Vagina (tissue), 2 donors: ENCODE data around the gene TMEM212.
"Not testable (repeated sequence)": the region's sequence is repeated elsewhere in the genome, so short reads cannot be mapped to it uniquely, and the experiment has no call there.

Experiments used
- POLR2A ChIP-seq, 2 donors: fragments of 450-650 bp; IDR thresholded peaks; one replicate each; pipeline ENCODE4 v1.6.1; 2017; ENCODE audit warnings: antibody characterized with exemption in 2 of 2, mild to moderate bottlenecking in 2 of 2, moderate library complexity in 2 of 2
- POLR2AphosphoS5 ChIP-seq, 2 donors: sonication (generic); formaldehyde crosslinking; IDR thresholded peaks; one replicate each; pipeline ENCODE4 v1.9.0; 2017; ENCODE audit warnings: antibody characterized with exemption in 2 of 2, mild to moderate bottlenecking in 2 of 2, low read depth in 1 of 2; ENCODE audit not compliant: insufficient read depth in 1 of 2
- TF ChIP-seq, protein P1 (sequence below), 3 experiments: fragments of 450-650 bp in 2 of 3; fragments of 200-600 bp in 1 of 3; sonication (generic) in 1 of 3; IDR thresholded peaks; one replicate each; pipeline ENCODE4 v1.5.1; 2017 to 2019; ENCODE audit warnings: antibody characterized with exemption in 3 of 3, mild to moderate bottlenecking in 2 of 3, moderate library complexity in 2 of 3

DNA sequence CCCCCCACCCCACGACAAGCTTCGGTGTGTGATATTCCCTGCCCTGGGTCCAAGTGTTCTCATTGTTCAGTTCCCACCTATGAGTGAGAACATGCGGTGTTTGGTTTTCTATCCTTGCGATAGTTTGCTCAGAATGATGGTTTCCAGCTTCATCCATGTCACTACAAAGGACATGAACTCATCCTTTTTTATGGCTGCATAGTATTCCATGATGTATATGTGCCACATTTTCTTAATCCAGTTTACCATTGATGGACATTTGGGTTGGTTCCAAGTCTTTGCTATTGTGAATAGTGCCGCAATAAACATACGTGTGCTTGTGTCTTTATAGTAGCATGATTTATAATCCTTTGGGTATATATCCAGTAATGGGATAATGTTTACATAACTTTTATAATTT is 28.5 kb upstream of the TMEM212 start:
- not testable (repeated sequence) for TF ChIP-seq POLR2AphosphoS5 (IDR thresholded peaks at IDR 0.05; ENCODE audit: insufficient read depth in 1 of 2, low read depth in 1 of 2); POLR2A (IDR thresholded peaks at IDR 0.05)
- TF ChIP-seq, protein P1, sequence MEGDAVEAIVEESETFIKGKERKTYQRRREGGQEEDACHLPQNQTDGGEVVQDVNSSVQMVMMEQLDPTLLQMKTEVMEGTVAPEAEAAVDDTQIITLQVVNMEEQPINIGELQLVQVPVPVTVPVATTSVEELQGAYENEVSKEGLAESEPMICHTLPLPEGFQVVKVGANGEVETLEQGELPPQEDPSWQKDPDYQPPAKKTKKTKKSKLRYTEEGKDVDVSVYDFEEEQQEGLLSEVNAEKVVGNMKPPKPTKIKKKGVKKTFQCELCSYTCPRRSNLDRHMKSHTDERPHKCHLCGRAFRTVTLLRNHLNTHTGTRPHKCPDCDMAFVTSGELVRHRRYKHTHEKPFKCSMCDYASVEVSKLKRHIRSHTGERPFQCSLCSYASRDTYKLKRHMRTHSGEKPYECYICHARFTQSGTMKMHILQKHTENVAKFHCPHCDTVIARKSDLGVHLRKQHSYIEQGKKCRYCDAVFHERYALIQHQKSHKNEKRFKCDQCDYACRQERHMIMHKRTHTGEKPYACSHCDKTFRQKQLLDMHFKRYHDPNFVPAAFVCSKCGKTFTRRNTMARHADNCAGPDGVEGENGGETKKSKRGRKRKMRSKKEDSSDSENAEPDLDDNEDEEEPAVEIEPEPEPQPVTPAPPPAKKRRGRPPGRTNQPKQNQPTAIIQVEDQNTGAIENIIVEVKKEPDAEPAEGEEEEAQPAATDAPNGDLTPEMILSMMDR (IDR thresholded peaks at IDR 0.05) = not testable (repeated sequence)
